Fibroblast of lung (primary cell): ENCODE measurements around the gene FILIP1L.

Source experiments
- CTCF ChIP-seq, 2 donors: IDR thresholded peaks in 1 of 2; conservative IDR thresholded peaks in 1 of 2; 1 replicate in 1 of 2; 2 replicates in 1 of 2; pipeline ENCODE4 v1.5.1; 2011 to 2012; ENCODE audit warnings: low read length in 2 of 2, control low read depth in 1 of 2, inconsistent platforms in 1 of 2, low read depth in 1 of 2, mild to moderate bottlenecking in 1 of 2
- EZH2 ChIP-seq: IDR thresholded peaks from 2 replicates; pipeline ENCODE4 v1.5.1; 2012; ENCODE audit warnings: low read length, control low read depth, mild to moderate bottlenecking; ENCODE audit errors: missing control alignments

GRCh38 chr3:100075851-100076730 lies 38.2 kb downstream of the FILIP1L start:
- no peak for TF ChIP-seq CTCF (conservative IDR thresholded peaks at IDR 0.05 in 1 of 2, IDR thresholded peaks at IDR 0.05 in 1 of 2; ENCODE audit: low read depth in 1 of 2, low read length in 2 of 2)
- TF ChIP-seq EZH2: no peak
